DND-41 (cell line): ENCODE data around the gene POM121L2.

Source experiments
- ATAC-seq: fragments of 200-7000 bp; cut with Tn5 transposase; 3 replicates; pipeline ENCODE4 v1.9.1; 2021; ENCODE audit warnings: low read depth; ENCODE audit not compliant: insufficient read depth
- DNase-seq: peaks from one replicate; pipeline ENCODE4 v3.0.0-alpha.2; 2020
- H2AFZ ChIP-seq: 2 replicates; pipeline ENCODE4 v1.6.0; 2012; ENCODE audit warnings: low read depth, low read length
- H3K27ac ChIP-seq: 2 replicates; pipeline ENCODE4 v1.5.1; 2012; ENCODE audit warnings: low read length, inconsistent platforms
- H3K27me3 ChIP-seq: fragments of 200-600 bp; sonication (generic); 2 replicates; pipeline ENCODE4 v1.6.0; 2012; ENCODE audit warnings: low read length, mild to moderate bottlenecking, inconsistent platforms; ENCODE audit not compliant: insufficient read depth, poor library complexity
- H3K36me3 ChIP-seq: 2 replicates; pipeline ENCODE4 v1.5.1; 2012; ENCODE audit warnings: low read length, inconsistent platforms; ENCODE audit not compliant: insufficient read depth
- H3K4me1 ChIP-seq: 2 replicates; pipeline ENCODE4 v1.5.1; 2012; ENCODE audit warnings: mild to moderate bottlenecking, low read length; ENCODE audit not compliant: insufficient read depth
- H3K4me2 ChIP-seq: 2 replicates; pipeline ENCODE4 v1.6.0; 2012; ENCODE audit warnings: mild to moderate bottlenecking, moderate library complexity, low read length, inconsistent platforms; ENCODE audit not compliant: insufficient read depth
- H3K4me3 ChIP-seq, 2 experiments: fragments of 200-600 bp in 1 of 2; shearing (Covaris generic) in 1 of 2; 2 replicates each; pipeline ENCODE4 v1.5.1; 2012 to 2016; ENCODE audit warnings: inconsistent platforms in 2 of 2, low read length in 2 of 2, mild to moderate bottlenecking in 2 of 2, low read depth in 1 of 2, moderate library complexity in 1 of 2
- H3K79me2 ChIP-seq: 2 replicates; pipeline ENCODE4 v1.6.0; 2012; ENCODE audit warnings: low read length, inconsistent platforms; ENCODE audit not compliant: insufficient read depth
- H3K9ac ChIP-seq: 2 replicates; pipeline ENCODE4 v1.6.0; 2012; ENCODE audit warnings: low read depth, mild to moderate bottlenecking, inconsistent platforms, low read length, moderate library complexity
- H3K9me3 ChIP-seq: 2 replicates; pipeline ENCODE4 v1.5.1; 2012; ENCODE audit warnings: low read length, moderate library complexity, mild to moderate bottlenecking, inconsistent platforms; ENCODE audit not compliant: insufficient read depth, severe bottlenecking
- H4K20me1 ChIP-seq: 2 replicates; pipeline ENCODE4 v1.6.0; 2012; ENCODE audit warnings: low read length; ENCODE audit not compliant: insufficient read depth
- EZH2 ChIP-seq: IDR thresholded peaks from 3 replicates; pipeline ENCODE4 v1.6.1; 2012; ENCODE audit warnings: borderline replicate concordance, low read depth, mild to moderate bottlenecking, moderate library complexity, low read length, inconsistent platforms; ENCODE audit not compliant: severe bottlenecking
- TF ChIP-seq, protein P1 (sequence below): IDR thresholded peaks from 2 replicates; pipeline ENCODE4 v1.5.1; 2012; ENCODE audit warnings: borderline replicate concordance, low read length, moderate library complexity, mild to moderate bottlenecking; ENCODE audit not compliant: poor library complexity, severe bottlenecking; ENCODE audit errors: extremely low read depth

Gene POM121L2

DNA sequence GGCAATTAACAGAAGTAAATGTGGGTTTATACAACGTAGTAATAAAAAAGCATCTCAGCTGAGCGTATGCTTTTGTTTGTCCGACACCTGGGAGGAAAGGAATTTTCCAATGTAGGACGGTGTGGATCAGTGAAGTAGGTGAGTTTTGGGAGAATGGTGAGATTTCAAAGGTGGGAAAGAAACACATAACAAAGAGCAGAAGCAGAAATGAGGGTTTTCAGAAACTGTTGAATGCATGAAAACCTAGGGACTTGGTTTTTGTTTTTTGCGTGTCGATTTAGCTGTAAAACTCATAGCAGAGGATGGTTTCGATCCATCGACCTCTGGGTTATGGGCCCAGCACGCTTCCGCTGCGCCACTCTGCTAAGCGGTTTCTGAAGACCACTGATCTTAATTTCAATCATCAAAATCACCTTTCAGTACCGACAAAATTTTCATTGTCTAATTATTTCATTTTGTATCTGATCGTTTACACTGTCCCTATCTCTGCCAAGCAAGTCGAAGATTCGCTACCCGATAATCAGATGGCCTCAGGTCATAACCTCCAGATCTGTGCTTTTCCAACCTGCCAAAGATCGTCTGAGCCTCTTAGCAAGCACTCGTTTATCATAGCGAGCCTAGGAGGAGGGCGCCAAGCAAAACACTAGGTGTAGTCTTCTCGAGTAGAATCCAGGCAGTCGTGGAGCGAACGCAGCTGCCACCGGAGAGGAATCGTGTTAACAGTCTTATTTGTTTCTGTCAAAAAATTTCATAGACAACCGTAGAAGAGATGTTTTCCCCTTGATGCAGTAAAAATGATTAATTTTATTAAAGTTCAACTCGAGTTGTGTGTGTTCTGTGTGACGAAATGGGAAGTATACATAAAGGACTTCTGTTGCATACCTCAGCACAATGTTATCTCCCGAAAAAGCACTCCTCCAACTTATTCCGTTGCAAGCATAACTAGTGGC, 20.9 kb upstream of the POM121L2 start:
- no peak overlapping the region for H3K27ac ChIP-seq
- TF ChIP-seq, protein P1, sequence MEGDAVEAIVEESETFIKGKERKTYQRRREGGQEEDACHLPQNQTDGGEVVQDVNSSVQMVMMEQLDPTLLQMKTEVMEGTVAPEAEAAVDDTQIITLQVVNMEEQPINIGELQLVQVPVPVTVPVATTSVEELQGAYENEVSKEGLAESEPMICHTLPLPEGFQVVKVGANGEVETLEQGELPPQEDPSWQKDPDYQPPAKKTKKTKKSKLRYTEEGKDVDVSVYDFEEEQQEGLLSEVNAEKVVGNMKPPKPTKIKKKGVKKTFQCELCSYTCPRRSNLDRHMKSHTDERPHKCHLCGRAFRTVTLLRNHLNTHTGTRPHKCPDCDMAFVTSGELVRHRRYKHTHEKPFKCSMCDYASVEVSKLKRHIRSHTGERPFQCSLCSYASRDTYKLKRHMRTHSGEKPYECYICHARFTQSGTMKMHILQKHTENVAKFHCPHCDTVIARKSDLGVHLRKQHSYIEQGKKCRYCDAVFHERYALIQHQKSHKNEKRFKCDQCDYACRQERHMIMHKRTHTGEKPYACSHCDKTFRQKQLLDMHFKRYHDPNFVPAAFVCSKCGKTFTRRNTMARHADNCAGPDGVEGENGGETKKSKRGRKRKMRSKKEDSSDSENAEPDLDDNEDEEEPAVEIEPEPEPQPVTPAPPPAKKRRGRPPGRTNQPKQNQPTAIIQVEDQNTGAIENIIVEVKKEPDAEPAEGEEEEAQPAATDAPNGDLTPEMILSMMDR: no peak
- no peak for TF ChIP-seq EZH2
- peaks cover 2% of the 10 kb centered on the region for H3K27me3 ChIP-seq
- DNase-seq (no peak), ATAC-seq (no peak)
- H3K4me2 ChIP-seq: no peak overlapping the region
- H3K4me1 ChIP-seq: no peaks in the 10 kb centered on the region
- no peaks in the 10 kb centered on the region for H3K9me3 ChIP-seq
- H3K79me2 ChIP-seq: no peaks in the 10 kb centered on the region
- no peak overlapping the region for H2AFZ ChIP-seq
- H4K20me1 ChIP-seq: no peaks in the 10 kb centered on the region
- H3K36me3 ChIP-seq: no peaks in the 10 kb centered on the region
- no peak overlapping the region for H3K4me3 ChIP-seq
- H3K9ac ChIP-seq: no peak overlapping the region

DNA sequence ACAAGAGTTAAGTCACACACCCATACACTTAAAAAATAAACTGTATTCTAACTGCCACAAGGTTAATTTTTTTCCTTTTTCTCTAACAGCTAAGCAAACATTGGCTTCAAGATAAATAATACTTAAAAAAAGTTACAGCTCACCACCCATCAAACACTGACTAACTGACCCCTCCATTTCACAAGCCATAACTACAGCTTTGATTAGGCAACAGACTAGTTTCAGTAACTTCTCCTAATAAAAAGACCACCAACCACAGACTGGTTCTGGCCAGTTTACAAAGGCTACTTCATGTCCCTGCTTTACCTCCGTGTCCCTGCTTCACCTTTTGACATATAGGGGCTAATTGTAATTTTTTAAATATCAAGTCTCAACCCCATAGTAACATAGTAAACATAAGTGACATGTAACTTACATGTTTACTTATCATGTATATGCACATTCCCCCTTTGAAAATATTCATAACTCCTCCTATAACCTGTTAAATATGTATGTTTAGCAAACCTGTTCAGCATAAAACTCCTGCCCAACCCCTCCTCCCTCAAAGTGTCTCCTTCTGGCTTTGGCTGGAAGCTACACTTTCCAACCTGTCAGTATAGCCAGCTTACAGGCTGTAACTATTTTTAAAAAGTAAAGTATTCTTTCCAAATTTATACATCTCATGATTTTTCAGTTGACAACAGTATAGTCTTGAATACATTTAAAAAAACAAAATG, 15.1 kb upstream of the POM121L2 start:
- no peak for DNase-seq

DNA sequence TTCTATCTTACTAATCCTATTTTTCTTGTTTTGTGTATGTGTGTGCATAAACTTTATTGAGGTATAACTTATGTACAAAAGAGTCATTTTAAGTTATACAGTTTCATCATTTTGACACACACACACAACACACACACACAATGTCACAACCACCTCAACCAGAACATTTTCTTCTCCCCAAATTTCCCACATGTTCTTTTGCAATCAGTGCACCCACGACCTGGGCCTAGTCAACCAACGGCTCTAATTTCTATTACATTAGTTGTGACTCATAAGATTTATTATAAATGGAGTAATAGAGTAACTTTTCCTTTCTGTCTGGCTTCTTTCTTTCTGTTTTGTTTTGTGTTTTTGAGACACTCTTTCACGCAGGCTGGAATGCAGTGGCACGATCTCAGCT, 9.8 kb upstream of the POM121L2 start:
- DNase-seq: no peak
- Histone ChIP-seq H3K4me1 (no peaks in the 10 kb centered on the region), H3K4me3 (no peak overlapping the region), H3K4me2 (no peak overlapping the region), H3K27ac (no peak overlapping the region), H4K20me1 (no peaks in the 10 kb centered on the region), H3K27me3 (peaks cover 14% of the 10 kb centered on the region), H3K9me3 (no peaks in the 10 kb centered on the region), H3K9ac (no peak overlapping the region), H2AFZ (no peak overlapping the region), H3K36me3 (no peaks in the 10 kb centered on the region), H3K79me2 (no peaks in the 10 kb centered on the region)
- no peak for ATAC-seq
- TF ChIP-seq EZH2: no peak

More for the DNA sequence above, 15.1 kb upstream of the POM121L2 start:
- TF ChIP-seq EZH2: no peak
- TF ChIP-seq, protein P1: no peak
- Histone ChIP-seq H3K27me3 (peaks cover 8% of the 10 kb centered on the region), H3K4me2 (no peak overlapping the region), H3K9ac (no peak overlapping the region), H3K4me3 (no peak overlapping the region), H4K20me1 (no peaks in the 10 kb centered on the region), H3K9me3 (no peaks in the 10 kb centered on the region), H3K4me1 (no peaks in the 10 kb centered on the region), H2AFZ (no peak overlapping the region), H3K36me3 (no peaks in the 10 kb centered on the region), H3K27ac (no peak overlapping the region), H3K79me2 (no peaks in the 10 kb centered on the region)
- no peak for ATAC-seq

DNA sequence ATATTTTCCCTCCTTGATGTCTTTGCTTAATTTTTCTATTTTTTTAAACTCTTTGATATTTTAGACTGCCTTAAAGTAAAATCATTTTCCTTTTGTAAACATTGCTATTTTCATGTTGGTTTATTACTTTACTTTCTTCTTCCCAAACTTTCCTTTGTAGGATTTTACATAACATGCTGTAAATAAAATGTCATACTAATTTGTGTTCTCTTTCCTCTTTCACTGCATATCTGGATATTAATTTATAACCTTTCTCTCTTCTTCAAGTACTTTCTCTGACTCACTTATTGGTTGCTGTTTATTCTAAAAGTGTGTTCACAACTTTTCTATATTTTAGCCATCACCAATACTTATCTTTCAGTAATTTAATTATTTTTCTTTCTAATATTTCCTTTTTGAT, 9.3 kb upstream of the POM121L2 start:
- ATAC-seq: no peak

More for the DNA sequence above, 9.3 kb upstream of the POM121L2 start:
- no peaks in the 10 kb centered on the region for H3K36me3 ChIP-seq
- peaks cover 20% of the 10 kb centered on the region for H3K27me3 ChIP-seq
- no peaks in the 10 kb centered on the region for H3K4me1 ChIP-seq
- no peak for TF ChIP-seq EZH2
- TF ChIP-seq, protein P1: no peak
- no peak overlapping the region for H3K9ac ChIP-seq
- no peak overlapping the region for H3K27ac ChIP-seq
- no peaks in the 10 kb centered on the region for H3K79me2 ChIP-seq
- H3K9me3 ChIP-seq: no peaks in the 10 kb centered on the region
- H3K4me2 ChIP-seq: no peak overlapping the region
- no peak overlapping the region for H3K4me3 ChIP-seq
- no peaks in the 10 kb centered on the region for H4K20me1 ChIP-seq
- no peak for DNase-seq
- no peak overlapping the region for H2AFZ ChIP-seq
